ENCODE data around the gene SEMA6B.

SEMA6B gene

DNA sequence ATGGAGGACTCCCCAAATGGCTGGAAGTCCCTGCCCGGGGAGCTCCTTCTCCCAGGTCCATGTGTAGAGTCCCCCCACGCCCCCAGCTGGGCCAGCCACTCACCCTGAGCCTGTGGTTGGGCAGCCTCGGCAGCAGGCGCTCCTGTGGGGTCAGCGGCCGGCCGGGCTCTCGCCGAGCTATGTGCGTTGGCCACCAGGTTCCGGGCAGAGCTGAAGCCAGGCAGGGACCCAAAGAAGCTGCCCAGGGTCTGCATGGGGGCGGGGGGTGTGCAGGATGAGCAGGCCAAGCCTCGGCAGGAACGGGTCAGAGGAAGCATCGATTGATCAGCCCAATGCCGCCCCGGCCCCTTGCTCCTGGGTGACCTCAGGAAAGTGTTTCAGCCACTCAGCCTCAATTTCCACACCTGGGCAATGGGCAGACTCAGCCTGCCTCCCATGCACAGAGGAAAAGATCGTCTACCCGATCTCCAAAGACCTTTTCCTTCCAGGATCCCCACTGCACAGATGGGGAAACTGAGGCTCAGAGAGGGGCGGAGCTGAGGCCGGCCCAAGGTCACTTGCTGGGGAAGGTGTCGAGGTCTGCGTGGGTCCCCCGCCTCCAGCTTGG, 41.9 kb downstream of the SEMA6B start:
- no peaks in the 10 kb centered on the region for H4K20me1 ChIP-seq (ENCODE audit: control insufficient read depth, insufficient read depth, low read depth, low read length)
- H3K79me2 ChIP-seq (ENCODE audit: control insufficient read depth, low read length), result no peaks in the 10 kb centered on the region
- no peaks in the 10 kb centered on the region for H3K9me3 ChIP-seq (ENCODE audit: control insufficient read depth, insufficient read depth, low read length)
- no peak for TF ChIP-seq EZH2phosphoT487 (IDR thresholded peaks at IDR 0.05; ENCODE audit: borderline replicate concordance, low read length)
- TF ChIP-seq CTCF (IDR thresholded peaks at IDR 0.05; ENCODE audit: low read depth, low read length, poor library complexity, severe bottlenecking), result no peak
- no peak overlapping the region for H3K4me2 ChIP-seq (ENCODE audit: low read length)
- no peaks in the 10 kb centered on the region for H3F3A ChIP-seq (ENCODE audit: control insufficient read depth, insufficient read depth)
- H3K4me3 ChIP-seq (ENCODE audit: low read length), result no peak overlapping the region
- H3K36me3 ChIP-seq (ENCODE audit: control insufficient read depth, low read length), result no peaks in the 10 kb centered on the region
- H3K9me2 ChIP-seq (replicated peaks; ENCODE audit: control insufficient read depth, low read length), result no peaks in the 10 kb centered on the region
- no peaks in the 10 kb centered on the region for H3K4me1 ChIP-seq (ENCODE audit: control insufficient read depth, low read length)
- no peak overlapping the region for H3K27ac ChIP-seq (ENCODE audit: low read depth, low read length)
- no peaks in the 10 kb centered on the region for H3K27me3 ChIP-seq (ENCODE audit: control insufficient read depth, low read length)

GRCh38 chr19:4516939-4517300, 42.6 kb downstream of the SEMA6B start:
- H3F3A ChIP-seq (ENCODE audit: control insufficient read depth, insufficient read depth), result no peaks in the 10 kb centered on the region
- no peak overlapping the region for H3K4me3 ChIP-seq (ENCODE audit: low read length)
- no peaks in the 10 kb centered on the region for H3K9me2 ChIP-seq (replicated peaks; ENCODE audit: control insufficient read depth, low read length)
- TF ChIP-seq EZH2phosphoT487 (IDR thresholded peaks at IDR 0.05; ENCODE audit: borderline replicate concordance, low read length) (no peak), CTCF (IDR thresholded peaks at IDR 0.05; ENCODE audit: low read depth, low read length, poor library complexity, severe bottlenecking) (no peak)
- H3K36me3 ChIP-seq (ENCODE audit: control insufficient read depth, low read length), result no peaks in the 10 kb centered on the region
- H3K9me3 ChIP-seq (ENCODE audit: control insufficient read depth, insufficient read depth, low read length), result no peaks in the 10 kb centered on the region
- no peaks in the 10 kb centered on the region for H4K20me1 ChIP-seq (ENCODE audit: control insufficient read depth, insufficient read depth, low read depth, low read length)
- no peak overlapping the region for H3K27ac ChIP-seq (ENCODE audit: low read depth, low read length)
- H3K4me2 ChIP-seq (ENCODE audit: low read length), result no peak overlapping the region
- no peaks in the 10 kb centered on the region for H3K27me3 ChIP-seq (ENCODE audit: control insufficient read depth, low read length)
- H3K79me2 ChIP-seq (ENCODE audit: control insufficient read depth, low read length), result no peaks in the 10 kb centered on the region
- H3K4me1 ChIP-seq (ENCODE audit: control insufficient read depth, low read length), result no peaks in the 10 kb centered on the region

DNA sequence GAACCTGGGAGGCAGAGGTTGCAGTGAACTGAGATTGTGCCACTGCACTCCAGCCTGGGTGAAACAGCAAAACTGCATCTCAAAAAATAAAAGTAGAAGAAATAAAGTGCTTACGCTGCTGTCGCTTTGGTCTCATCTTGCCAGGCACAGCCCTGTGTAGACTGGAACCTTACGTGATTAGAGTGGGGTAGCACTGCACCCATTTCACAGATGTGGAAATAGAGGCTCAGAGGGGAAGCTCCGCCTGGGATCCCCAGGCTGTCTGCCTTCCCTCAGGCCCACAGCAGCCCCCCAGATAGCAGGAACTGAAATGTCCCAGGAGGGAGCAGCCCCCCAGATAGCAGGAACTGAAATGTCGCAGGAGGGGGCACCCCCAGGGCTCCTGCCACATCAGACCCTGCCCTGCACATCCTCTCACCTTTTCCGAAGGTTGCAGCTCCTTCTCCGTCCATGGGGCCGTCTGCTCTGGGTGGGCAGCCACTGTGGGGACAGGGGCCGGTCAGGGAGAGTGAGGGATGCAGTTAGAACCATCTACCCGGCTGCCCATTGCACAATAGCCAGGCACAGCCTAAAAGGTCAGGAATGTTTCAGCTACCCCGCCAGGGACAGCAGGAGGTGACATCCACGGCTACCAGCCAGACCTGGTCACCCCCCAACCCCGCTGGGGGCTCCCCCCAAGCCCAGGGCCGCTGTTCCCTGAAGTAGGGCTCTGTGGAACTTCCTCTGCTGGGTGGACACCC, 43.1 kb downstream of the SEMA6B start:
- H4K20me1 ChIP-seq (ENCODE audit: control insufficient read depth, insufficient read depth, low read depth, low read length), result no peaks in the 10 kb centered on the region
- H3K9me2 ChIP-seq (replicated peaks; ENCODE audit: control insufficient read depth, low read length), result no peaks in the 10 kb centered on the region
- no peaks in the 10 kb centered on the region for H3F3A ChIP-seq (ENCODE audit: control insufficient read depth, insufficient read depth)
- no peaks in the 10 kb centered on the region for H3K4me1 ChIP-seq (ENCODE audit: control insufficient read depth, low read length)
- H3K4me3 ChIP-seq (ENCODE audit: low read length), result no peak overlapping the region
- no peaks in the 10 kb centered on the region for H3K27me3 ChIP-seq (ENCODE audit: control insufficient read depth, low read length)
- no peak overlapping the region for H3K4me2 ChIP-seq (ENCODE audit: low read length)
- H3K9me3 ChIP-seq (ENCODE audit: control insufficient read depth, insufficient read depth, low read length), result no peaks in the 10 kb centered on the region
- H3K27ac ChIP-seq (ENCODE audit: low read depth, low read length), result no peak overlapping the region
- no peaks in the 10 kb centered on the region for H3K79me2 ChIP-seq (ENCODE audit: control insufficient read depth, low read length)
- no peaks in the 10 kb centered on the region for H3K36me3 ChIP-seq (ENCODE audit: control insufficient read depth, low read length)
- no peak for TF ChIP-seq EZH2phosphoT487 (IDR thresholded peaks at IDR 0.05; ENCODE audit: borderline replicate concordance, low read length)
- TF ChIP-seq CTCF (IDR thresholded peaks at IDR 0.05; ENCODE audit: low read depth, low read length, poor library complexity, severe bottlenecking), result no peak

Measured in DOHH2 (cell line).